Stomach (tissue), 9 donors: ENCODE data around the gene GPC5. TPM values are rescaled to one million over a fixed set of nuclear protein-coding genes. Genes with fewer than 3 reads are reported as not detected.

Source experiments
- DNase-seq, 2 donors: peaks; one replicate each; pipeline versions ENCODE4 v3.0.0 to v3.0.0-alpha.2; 2013 to 2019
- H3K27ac ChIP-seq, 5 donors: fragments of 200-600 bp in 4 of 5; sonication (generic) in 4 of 5; one replicate each; pipeline ENCODE4 v1.5.1; 2013 to 2019; ENCODE audit warnings: mild to moderate bottlenecking in 1 of 5, moderate library complexity in 1 of 5
- H3K27me3 ChIP-seq, 3 donors: fragments of 200-600 bp; sonication (generic); one replicate each; pipeline ENCODE4 v1.5.1; 2017 to 2019; ENCODE audit warnings: mixed run types in 1 of 3
- H3K36me3 ChIP-seq, 4 donors: fragments of 200-600 bp; sonication (generic); 1 replicate in 3 of 4; 2 replicates in 1 of 4; pipeline ENCODE4 v1.5.1; 2016 to 2019
- H3K4me1 ChIP-seq, 4 donors: fragments of 200-600 bp; sonication (generic); one replicate each; pipeline ENCODE4 v1.5.1; 2016 to 2019
- H3K4me3 ChIP-seq, 4 donors: fragments of 200-600 bp; sonication (generic) in 3 of 4; one replicate each; pipeline ENCODE4 v1.5.1; 2016 to 2019; ENCODE audit warnings: mild to moderate bottlenecking in 1 of 4
- H3K9me3 ChIP-seq, 4 donors: fragments of 200-600 bp; sonication (generic); one replicate each; pipeline ENCODE4 v1.5.1; 2016 to 2019
- CTCF ChIP-seq, 7 experiments: fragments of 450-650 bp in 4 of 7; fragments of 200-600 bp in 3 of 7; sonication (generic) in 3 of 7; IDR thresholded peaks; one replicate each; pipeline ENCODE4 v1.5.1; 2016 to 2019; ENCODE audit warnings: antibody characterized with exemption in 7 of 7, control low read depth in 2 of 7, mild to moderate bottlenecking in 1 of 7
- EP300 ChIP-seq: sonication (generic); formaldehyde crosslinking; IDR thresholded peaks from one replicate; pipeline ENCODE4 v1.6.1; 2017; ENCODE audit warnings: antibody characterized with exemption
- POLR2A ChIP-seq, 4 donors: fragments of 450-650 bp; IDR thresholded peaks; one replicate each; pipeline ENCODE4 v1.6.1; 2016; ENCODE audit warnings: antibody characterized with exemption in 4 of 4, control low read depth in 2 of 4, mild to moderate bottlenecking in 1 of 4, moderate library complexity in 1 of 4
- POLR2AphosphoS5 ChIP-seq, 3 donors: sonication (generic); formaldehyde crosslinking; IDR thresholded peaks; one replicate each; pipeline ENCODE4 v1.6.1; 2016; ENCODE audit warnings: antibody characterized with exemption in 3 of 3
- WGBS, 5 donors: extraction: QIAGEN DNeasy Blood & Tissue Kit in 3 of 5; methylation state at CpG; one replicate each; pipeline versions ENCODE4 v1.1.5 to v1.1.7; 2013 to 2018; 5-methylcytosine and 5-hydroxymethylcytosine counted together
- intact Hi-C: fragments of 100-400 bp; cut with DNase I; formaldehyde crosslinking; loops from one replicate; pipeline ENCODE4 v1.15.1; 2023; ENCODE audit warnings: low total_unique reads
- polyA plus RNA-seq, 3 donors: library from polyadenylated mRNA; stranded (reverse); fragments of 200-250 nt; gene quantifications; one replicate each; pipeline ENCODE4 v1.2.3, GENCODE V29; 2013
- total RNA-seq, 5 donors: library from RNA; depleted of rRNA; stranded (reverse); fragments of >200 nt; gene quantifications; one replicate each; pipeline versions ENCODE4 v1.1.0 to v1.2.3, GENCODE V29; 2014 to 2016
- donor health status: healthy with polysubstance abuse.
- donor health status: Bipolar disorder and iron deficiency.
- donor health status: healthy.

GPC5 gene
- total and polyA plus RNA-seq, 8 donors = 0.87 to 2.8 TPM; not detected in 6

DNA sequence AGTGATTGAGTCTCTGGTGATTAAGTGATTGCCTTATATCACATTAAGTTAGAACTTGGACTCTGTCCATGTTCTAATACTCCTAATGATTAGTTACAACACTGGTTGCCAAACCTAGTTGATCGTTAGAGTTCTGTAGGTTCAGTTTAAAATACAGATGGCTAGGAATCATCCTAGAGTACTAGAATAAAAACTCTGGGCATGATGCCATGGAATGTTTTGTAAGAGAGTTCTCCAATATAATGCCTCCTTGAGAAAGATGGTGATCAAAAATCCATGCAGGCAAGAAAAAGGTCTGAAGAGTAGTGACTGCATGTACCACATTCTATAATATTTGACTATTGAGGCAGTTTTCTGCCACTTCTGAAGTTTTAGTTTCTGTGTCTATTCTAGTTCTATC, 176.3 kb downstream of the GPC5 start:
- DNase-seq = no peak
- H3K4me1 ChIP-seq = no peaks in the 10 kb centered on the region
- no peaks in the 10 kb centered on the region for H3K27me3 ChIP-seq
- intact Hi-C loops = no loop called here
- no peak overlapping the region for H3K4me3 ChIP-seq
- no peak overlapping the region for H3K27ac ChIP-seq
- WGBS, 5 donors = 50 to 72% (median 67%) methylated on average over 1 of the region's 1 CpG
- TF ChIP-seq EP300 = no peak
- no peak for TF ChIP-seq POLR2AphosphoS5 (IDR thresholded peaks at IDR 0.05)
- no peak for TF ChIP-seq CTCF (IDR thresholded peaks at IDR 0.05)
- TF ChIP-seq POLR2A (IDR thresholded peaks at IDR 0.05) = no peak
- no peaks in the 10 kb centered on the region for H3K36me3 ChIP-seq
- peaks cover 0 to 5% (median 2%) of the 10 kb centered on the region in 4 donors for H3K9me3 ChIP-seq

DNA sequence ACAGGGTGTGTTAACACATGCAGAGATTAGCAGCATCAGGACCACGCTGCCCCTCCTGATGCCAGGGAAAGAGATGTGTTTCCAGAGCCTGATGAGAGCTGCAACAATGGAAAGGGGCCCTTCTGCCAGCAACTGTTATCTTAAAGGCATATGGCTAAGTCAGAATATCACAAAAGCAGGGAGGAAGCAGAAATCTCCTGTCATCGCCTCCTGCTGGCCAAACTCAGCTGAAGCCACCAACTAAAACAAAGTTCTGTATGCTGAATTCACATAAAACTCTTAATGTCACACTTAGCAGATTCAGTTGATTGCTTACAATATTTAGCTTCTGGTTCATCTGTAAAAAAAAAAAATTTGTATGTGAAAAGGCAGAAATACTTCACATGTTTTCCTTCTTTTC, 178.2 kb downstream of the GPC5 start:
- Histone ChIP-seq H3K27ac (no peak overlapping the region), H3K27me3 (no peaks in the 10 kb centered on the region), H3K4me3 (no peak overlapping the region), H3K4me1 (no peaks in the 10 kb centered on the region), H3K36me3 (no peaks in the 10 kb centered on the region), H3K9me3 (peaks cover 0 to 5% (median 2%) of the 10 kb centered on the region in 4 donors)
- intact Hi-C loops = no loop called here
- no peak for TF ChIP-seq POLR2A (IDR thresholded peaks at IDR 0.05)
- no peak for TF ChIP-seq CTCF (IDR thresholded peaks at IDR 0.05)
- no peak for TF ChIP-seq POLR2AphosphoS5 (IDR thresholded peaks at IDR 0.05)
- no peak for TF ChIP-seq EP300
- DNase-seq = no peak
- 40 to 57% (median 50%) methylated on average over 2 of the region's 2 CpGs for WGBS, 5 donors

DNA sequence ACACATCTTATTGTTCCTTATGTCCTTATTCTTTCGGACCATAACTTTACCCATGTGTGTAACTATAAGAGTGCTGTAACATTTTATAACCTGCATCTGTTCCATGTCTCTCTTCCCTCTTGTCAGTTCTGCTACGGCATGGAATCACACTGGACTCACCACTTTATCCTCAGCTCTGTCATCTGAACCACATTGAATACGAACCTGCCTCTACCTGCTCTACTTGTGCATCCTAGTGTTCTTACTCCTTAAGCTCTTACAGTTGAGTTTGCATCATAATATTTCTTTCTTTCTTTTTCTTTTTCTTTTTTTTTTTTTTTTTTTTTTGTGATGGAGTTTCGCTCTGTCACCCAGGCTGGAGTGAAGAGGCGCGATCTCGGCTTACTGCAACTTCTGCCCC, 180.9 kb downstream of the GPC5 start:
- DNase-seq = no peak
- Histone ChIP-seq H3K36me3 (no peaks in the 10 kb centered on the region), H3K27ac (no peak overlapping the region), H3K27me3 (no peaks in the 10 kb centered on the region), H3K4me3 (no peak overlapping the region), H3K9me3 (peaks cover 0 to 5% (median 2%) of the 10 kb centered on the region in 4 donors), H3K4me1 (no peaks in the 10 kb centered on the region)
- WGBS, 5 donors = 85 to 92% (median 89%) methylated on average over 7 of the region's 7 CpGs
- intact Hi-C loops = no loop called here
- no peak for TF ChIP-seq EP300
- no peak for TF ChIP-seq POLR2AphosphoS5 (IDR thresholded peaks at IDR 0.05)

GRCh38 chr13:91580749-91581148, 182.3 kb downstream of the GPC5 start:
- Histone ChIP-seq H3K36me3 (no peaks in the 10 kb centered on the region), H3K4me3 (no peak overlapping the region), H3K4me1 (no peaks in the 10 kb centered on the region), H3K9me3 (peaks cover 0 to 5% (median 2%) of the 10 kb centered on the region in 4 donors), H3K27ac (no peak overlapping the region), H3K27me3 (no peaks in the 10 kb centered on the region)
- WGBS, 5 donors = 64 to 91% (median 86%) methylated on average over 2 of the region's 2 CpGs
- TF ChIP-seq POLR2AphosphoS5 (IDR thresholded peaks at IDR 0.05) (no peak), POLR2A (IDR thresholded peaks at IDR 0.05) (no peak), CTCF (IDR thresholded peaks at IDR 0.05) (no peak)
- no peak for DNase-seq
- intact Hi-C loops = no loop called here

DNA sequence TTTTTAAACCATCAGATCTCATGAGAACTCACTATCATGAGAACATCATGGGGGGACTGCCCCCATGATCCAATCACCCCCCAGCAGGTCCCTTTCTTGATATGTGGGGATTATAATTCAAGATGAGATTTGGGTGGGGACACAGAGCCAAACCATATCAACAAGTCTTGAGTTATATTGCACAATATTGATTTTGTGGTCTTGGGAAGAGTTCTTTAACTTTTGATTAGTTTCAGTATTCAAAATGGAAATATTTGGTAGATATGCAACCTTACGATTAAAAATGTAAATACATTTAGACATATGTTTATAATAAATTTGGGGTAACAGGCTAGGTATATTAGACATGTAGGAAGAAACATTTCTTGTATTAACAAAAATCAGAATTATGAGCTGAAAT, 188.2 kb downstream of the GPC5 start:
- intact Hi-C loops = no loop called here
- WGBS, 5 donors = 45 to 88% (median 66%) methylated on average over 1 of the region's 1 CpG
- H3K4me1 ChIP-seq = no peaks in the 10 kb centered on the region
- no peak overlapping the region for H3K4me3 ChIP-seq
- H3K27me3 ChIP-seq = no peaks in the 10 kb centered on the region
- no peaks in the 10 kb centered on the region for H3K36me3 ChIP-seq
- TF ChIP-seq CTCF (IDR thresholded peaks at IDR 0.05) (no peak), EP300 (no peak), POLR2A (IDR thresholded peaks at IDR 0.05) (no peak), POLR2AphosphoS5 (IDR thresholded peaks at IDR 0.05) (no peak)
- no peak for DNase-seq
- H3K27ac ChIP-seq = no peak overlapping the region
- no peaks in the 10 kb centered on the region for H3K9me3 ChIP-seq
